NCI-H187 (cell line): ENCODE results near the gene MDK.

Experiments used
- DNase-seq, 2 experiments: peaks; one replicate each; lab custom pipeline; 2025; lab: John Stamatoyannopoulos, UW

Gene MDK

GRCh38 chr11:46381048-46381818 is at the start of gene MDK:
Gene MDK, plus strand, starts transcription at chr11:46381669. Its CDS starts 389 bp downstream, at chr11:46382058.
- no peak for DNase-seq

DNA sequence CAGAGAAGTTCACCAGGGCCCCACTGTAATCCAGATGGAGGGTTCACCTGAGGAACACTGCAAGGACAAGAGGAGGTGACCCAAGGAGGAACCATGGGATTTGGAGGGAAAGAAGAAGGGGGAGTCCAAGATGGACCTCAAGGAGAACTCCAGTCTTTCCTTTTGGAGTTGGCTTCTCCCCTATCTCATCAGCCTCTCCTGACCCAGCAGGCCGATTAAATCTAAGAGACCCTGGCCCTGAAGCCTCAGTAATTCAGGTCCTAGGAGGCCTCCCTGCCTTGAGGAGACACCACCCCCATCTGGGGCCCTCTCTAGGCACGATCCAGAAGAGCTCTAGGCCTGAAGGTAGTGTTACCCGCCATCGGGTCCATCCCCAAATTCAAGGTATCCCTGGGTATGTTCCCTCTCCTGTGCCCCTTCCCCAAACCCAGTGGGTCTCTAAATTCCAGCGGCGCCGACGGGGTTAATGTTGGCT is 49.3 kb upstream of the MDK start:
- DNase-seq = no peak

- DNase-seq = no peak
Measured at GRCh38 chr11:46332568-46333393, 48.7 kb upstream of the MDK start.

- DNase-seq = no peak
Measured at GRCh38 chr11:46333394-46333947, 48.0 kb upstream of the MDK start.

DNA sequence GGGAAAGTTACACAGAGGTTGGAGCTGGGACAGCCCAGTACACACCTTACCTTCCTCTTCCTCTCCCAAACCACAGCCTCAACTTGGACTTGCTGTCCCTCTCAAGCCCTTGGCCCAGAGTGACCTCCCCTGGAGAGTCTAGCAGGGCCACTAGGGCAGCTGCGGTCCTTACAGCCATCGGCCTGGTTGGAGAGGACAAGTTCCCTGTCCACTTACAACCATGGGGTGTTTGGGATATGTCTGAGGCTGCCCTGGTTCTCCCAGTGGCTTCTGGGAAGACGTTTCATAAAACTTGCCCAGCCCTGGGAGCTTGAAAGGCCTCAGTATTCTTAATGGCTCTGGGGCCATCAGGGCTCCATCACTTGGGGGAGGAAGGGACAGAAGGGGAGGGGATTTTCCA is 47.3 kb upstream of the MDK start:
- DNase-seq = no peak

DNA sequence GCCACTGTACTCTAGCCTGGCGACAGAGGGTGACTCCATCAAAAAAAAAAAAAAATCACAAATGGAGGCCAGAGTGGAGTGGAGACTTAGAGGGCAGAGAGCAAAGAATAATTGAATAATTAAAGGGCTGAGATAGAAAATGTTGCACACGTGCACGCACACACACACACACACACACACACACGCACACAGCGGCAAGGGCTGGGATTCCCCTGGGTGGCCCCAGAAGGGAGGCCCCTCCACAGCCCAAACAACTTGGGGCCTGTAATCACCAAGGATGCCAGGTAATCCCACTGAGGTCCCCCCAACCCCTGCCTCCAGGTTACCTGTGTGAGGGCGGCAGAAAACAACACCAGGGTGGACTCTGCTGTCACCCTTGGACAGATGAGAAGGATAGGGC is 46.2 kb upstream of the MDK start:
- no peak for DNase-seq

DNA sequence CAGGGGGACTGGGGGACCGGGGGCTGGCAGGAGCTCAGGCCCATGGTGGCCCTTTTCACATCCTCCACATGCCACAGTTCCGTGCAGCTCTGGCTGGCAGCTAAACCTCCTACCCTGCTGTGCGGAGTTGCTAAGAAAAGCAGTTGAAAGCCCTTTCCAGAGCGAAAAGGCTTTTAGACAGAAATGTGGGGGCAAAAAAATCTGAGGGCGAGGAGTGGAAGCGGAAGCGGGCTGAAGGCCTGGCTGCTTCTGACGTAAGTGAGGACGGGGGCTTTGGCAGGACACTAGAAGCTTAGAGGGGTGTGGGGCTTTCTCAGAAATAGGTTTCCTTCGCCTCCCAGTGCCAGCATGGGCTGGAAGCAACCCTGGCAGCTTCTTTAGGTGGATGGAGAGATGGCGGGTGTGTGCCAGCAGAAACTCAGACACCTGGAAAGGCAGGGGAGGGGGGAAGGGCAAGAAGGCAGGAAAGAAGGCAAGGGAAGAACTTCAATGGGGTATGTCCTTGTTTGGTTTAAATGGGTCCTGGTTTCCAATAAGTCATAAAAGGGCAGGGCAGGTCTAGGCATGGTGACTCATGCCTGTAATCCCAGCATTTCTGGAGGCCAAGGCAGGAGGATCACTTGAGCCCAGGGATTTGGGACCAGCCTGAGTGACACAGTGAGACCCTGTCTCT is 45.4 kb upstream of the MDK start:
- no peak for DNase-seq

GRCh38 chr11:46336563-46337180 is 44.8 kb upstream of the MDK start:
- DNase-seq = no peak

DNA sequence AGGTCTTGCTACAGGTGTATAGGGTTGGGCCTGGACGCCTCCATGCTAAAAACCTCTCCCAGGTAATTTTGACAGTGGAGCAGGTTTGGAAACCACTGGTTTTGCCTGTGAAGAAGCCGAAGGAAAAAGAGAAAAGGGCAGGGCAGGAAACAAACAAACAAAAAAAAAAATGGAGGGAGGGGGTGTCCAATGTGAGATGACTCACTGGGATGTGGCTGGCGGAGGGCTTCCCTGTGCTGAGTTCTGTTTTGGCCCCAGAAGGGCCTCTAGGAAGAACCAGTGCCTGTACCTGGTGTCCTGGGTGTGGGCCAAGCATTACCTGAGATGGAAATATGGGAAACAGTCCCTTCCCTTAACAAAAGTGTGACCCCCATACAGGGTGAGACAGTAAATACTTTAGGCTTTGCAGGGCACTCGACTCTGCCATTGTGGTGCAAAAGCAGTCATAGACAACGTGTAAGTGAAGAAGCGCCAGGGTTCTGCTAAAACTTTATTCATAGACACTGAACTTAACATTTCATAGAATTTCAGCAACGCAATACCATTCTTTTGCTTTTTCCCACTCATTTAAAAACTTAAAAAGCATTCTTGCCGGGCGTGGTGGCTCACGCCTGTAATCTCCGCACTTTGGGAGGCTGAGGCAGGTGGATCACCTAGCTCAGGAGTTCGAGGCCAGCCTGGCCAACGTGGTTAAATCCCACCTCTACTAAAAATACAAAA is 43.7 kb upstream of the MDK start:
- DNase-seq = no peak

DNA sequence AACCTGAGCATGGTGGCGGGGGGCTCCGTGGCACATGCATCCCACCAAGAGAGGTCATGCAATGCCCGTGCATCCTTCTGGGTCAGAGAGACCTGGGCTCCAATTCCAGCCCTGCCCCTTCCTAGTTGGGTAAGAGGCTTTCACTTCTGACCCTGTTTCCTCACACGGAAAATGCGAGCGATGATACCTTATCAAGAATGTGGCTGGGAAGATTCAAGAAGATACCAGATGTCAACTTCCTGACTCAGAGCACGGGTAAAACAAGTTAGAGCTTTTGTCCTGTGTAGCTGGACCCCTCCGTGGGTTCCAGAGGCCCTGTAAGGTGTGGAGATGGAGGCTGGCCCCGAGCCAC is 42.9 kb upstream of the MDK start:
- DNase-seq = no peak

- peak in 1 of 2 experiments; percentile 27 for DNase-seq
Measured at GRCh38 chr11:46338988-46339666, 42.3 kb upstream of the MDK start.

DNA sequence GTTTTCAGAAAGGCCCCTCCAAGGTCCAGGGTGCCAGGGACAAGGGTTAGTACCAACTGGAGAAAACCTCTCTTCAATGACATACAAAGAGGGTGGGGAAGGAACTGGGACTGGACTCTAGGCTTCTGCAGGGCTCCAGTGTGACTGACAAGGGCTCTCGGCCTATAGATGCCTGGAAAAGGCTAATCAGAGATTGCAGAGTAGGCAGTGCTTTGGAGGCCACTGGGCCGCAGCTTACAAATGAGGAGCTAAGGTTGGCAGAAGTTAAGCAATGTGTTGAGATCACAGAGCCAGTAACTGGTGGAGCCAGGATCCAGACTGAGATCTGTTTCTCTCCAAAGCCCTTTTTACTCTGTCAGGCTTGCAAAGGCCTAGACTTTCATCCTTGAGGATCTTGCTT is 41.7 kb upstream of the MDK start:
- DNase-seq = no peak

DNA sequence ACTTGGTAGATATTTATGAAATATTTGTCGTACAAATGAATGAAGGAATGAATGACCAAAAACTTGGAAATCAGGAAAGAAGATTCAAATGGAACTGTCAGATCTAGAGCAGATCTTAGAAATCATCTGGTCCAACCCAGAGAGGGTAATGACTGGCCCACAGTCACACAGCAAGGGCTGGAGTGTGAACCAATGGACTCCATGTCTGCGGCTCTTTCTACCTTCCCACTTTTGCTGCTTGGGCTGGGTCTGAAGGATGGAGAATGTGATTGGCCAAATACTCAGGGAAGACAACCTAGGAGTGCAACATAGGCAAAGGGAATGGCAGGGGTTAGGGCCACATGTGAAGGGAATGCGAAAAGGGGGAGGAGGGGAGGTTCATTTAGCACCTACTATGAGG is 40.0 kb upstream of the MDK start:
- no peak for DNase-seq

DNA sequence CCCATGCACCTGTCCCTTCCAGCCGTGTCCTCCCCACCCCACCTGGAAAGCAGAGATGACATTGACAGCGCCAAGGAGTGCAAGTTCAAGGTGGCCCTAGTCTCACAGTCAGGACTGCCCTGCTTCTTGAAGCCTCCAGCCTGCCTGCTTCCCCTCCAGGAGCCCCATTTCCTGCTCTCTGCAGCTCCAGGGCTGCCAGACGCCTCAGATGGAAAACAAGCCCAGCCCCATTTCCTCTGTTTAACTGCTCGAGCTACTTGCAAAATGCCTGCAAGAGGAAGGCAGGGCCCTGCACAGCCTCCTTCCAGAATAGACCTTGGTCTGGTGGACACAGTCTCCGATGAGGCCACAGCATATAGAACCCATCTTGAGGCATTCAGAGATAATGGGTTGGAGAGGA is 39.2 kb upstream of the MDK start:
- no peak for DNase-seq

GRCh38 chr11:46343520-46343919 is 37.9 kb upstream of the MDK start:
- DNase-seq = no peak

DNA sequence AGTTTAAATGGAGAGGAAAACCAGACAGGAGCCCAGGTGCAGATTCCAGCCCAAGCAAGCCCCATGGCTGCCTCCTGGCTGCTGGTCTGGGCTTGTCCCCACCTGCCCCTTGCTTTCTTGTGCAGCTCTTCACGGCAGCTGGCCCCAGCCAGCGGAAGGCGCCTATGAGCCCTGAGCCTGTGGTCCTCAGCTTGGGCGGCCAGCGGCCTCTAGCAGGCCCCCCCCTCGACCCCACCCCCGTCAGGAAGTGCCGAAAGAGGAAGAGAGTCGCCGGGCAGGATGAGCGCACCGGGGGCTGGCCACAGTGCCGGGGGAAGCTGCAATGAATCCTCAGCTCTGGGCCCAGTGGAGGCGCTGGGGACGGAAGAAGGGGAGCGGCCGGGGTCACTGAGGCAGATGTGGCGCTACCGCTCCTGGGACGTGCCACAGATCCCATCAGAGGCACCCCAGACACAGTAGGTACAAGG is 36.3 kb upstream of the MDK start:
- peak in 1 of 2 experiments; percentile 70 for DNase-seq

DNA sequence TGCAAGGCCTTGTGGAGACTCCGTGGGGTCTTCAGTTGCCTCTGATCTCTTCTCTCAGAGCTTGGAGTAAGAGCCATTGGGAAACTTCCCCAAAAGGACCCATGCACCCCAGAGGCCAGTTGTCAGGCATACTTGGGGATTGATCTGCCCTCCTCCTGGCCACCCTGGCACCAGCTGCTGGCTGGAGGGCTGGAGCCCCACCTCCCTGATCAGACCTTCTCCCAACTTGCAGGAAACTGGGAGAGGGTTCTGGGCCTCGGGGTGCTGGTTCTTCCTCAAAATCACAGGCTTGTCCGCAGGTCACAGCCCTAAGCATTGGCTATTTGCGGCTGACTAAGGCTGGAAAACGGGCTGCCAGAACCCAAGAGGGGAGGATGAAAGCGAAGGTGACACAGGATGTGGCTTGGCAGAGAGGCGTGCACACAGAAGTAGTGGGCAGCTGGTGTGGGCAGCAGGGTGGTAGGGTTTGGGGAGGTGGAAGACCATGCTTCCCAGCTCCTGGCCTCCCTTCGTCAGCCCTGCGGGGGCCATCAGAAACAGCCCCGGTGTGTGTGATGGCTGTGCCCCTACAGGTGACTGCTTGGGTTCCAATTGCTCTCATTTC is 35.5 kb upstream of the MDK start:
- DNase-seq = no peak

DNA sequence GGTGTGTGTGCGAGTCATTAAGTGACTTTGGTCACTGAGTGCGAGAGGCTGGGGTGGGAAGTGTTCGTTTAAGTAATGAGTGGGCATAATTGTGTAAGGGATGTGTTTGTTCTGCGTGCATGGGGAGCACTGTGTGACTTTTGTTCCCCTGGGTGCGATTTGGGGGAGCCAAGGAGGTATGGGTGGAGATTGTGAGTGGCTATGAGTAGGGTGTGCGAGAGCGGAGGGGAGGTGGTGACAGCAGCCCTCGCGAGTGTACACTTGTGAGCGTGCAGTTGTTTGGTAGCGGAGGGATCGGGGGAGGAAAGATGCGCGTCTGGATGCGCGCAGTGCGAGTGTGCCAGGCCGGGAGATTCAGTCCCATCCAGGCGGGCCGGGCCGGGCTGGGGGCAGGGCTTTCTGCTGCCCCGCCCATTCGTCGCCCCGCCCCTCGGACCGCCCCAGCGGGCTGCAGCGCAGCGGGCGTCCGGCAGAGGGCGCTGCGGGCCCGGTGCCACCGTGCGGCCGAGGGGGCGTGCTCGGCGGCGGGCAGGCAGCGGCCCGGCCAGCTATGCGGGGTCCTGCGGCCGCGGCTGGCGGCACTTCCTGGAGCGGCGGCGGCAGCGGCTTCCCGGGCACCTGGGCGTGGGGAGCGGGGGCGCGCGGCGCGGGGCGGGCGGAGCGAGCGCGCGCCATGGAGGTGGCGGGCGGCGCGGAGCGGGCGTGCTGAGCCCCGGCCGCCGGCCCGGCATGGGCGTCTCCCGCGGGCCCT is 34.4 kb upstream of the MDK start, which contains the start of gene DGKZ:
Gene DGKZ (plus strand): TSS at position 578 of the 751 bp plus-strand sequence. CDS start 197 bp downstream, outside the sequence.
- peak; percentile 76 to 79 for DNase-seq

DNA sequence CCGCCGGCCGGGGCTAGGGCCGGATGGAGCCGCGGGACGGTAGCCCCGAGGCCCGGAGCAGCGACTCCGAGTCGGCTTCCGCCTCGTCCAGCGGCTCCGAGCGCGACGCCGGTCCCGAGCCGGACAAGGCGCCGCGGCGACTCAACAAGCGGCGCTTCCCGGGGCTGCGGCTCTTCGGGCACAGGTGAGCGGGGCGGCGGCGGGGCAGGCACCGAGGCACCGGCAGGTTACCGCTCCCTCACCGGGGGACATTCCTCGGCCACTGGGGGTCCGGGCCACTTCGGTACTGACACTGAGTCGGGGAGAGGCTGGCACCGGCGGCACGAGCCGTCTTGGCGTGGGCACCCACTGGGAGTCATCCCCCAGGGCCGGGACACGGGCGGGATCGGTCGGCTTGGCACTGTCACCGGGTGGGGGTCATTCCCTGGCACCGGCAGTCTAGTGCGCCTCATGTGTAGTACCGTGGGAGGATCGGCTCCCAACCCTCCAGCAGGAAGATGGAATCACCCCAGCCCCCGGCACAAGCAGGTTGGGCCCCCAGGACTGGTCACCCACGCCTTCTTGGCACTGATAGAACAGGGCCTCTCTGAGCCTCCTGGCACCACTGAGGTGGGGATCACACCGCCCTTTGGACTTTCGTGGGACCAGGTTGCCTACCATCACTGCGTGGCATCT is 33.7 kb upstream of the MDK start:
- DNase-seq = no peak
